Peyer's patch (tissue), 4 donors: ENCODE measurements around the gene SMIM12.

Experiments
- POLR2A ChIP-seq, 2 donors: fragments of 450-650 bp; IDR thresholded peaks; one replicate each; pipeline ENCODE4 v1.5.1; 2017; ENCODE audit warnings: antibody characterized with exemption in 2 of 2, mild to moderate bottlenecking in 2 of 2, moderate library complexity in 2 of 2
- TF ChIP-seq, protein P1 (sequence below), 6 experiments: fragments of 450-650 bp in 4 of 6; fragments of 200-600 bp in 2 of 6; sonication (generic) in 1 of 6; IDR thresholded peaks; one replicate each; pipeline ENCODE4 v1.5.1; 2017 to 2019; ENCODE audit warnings: antibody characterized with exemption in 6 of 6, mild to moderate bottlenecking in 3 of 6, moderate library complexity in 1 of 6

DNA sequence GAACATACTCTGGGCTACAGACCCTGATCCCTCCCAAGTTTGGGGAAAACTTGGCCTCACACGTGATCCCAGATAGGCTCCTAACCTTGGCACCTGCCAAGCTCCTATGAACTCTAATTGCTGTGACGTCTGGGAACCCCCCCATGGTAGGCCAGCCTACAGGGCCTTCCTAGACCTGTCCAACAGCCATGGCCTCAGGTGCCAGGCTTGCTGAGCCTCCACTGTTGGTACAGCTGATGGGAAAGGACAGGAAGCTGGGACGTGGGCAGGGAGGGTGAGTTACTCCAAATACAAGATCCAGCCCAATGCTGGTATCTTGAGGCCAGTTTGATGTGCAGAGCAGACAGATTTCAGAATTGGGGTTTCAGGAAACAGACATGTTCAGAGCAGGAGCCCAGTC is 19.1 kb downstream of the SMIM12 start:
- no peak for TF ChIP-seq POLR2A (IDR thresholded peaks at IDR 0.05)
- TF ChIP-seq, protein P1, sequence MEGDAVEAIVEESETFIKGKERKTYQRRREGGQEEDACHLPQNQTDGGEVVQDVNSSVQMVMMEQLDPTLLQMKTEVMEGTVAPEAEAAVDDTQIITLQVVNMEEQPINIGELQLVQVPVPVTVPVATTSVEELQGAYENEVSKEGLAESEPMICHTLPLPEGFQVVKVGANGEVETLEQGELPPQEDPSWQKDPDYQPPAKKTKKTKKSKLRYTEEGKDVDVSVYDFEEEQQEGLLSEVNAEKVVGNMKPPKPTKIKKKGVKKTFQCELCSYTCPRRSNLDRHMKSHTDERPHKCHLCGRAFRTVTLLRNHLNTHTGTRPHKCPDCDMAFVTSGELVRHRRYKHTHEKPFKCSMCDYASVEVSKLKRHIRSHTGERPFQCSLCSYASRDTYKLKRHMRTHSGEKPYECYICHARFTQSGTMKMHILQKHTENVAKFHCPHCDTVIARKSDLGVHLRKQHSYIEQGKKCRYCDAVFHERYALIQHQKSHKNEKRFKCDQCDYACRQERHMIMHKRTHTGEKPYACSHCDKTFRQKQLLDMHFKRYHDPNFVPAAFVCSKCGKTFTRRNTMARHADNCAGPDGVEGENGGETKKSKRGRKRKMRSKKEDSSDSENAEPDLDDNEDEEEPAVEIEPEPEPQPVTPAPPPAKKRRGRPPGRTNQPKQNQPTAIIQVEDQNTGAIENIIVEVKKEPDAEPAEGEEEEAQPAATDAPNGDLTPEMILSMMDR (IDR thresholded peaks at IDR 0.05) = no peak
